ENCODE results near the gene DHH. TPM values are rescaled to one million over a fixed set of nuclear protein-coding genes. Genes with fewer than 3 reads are reported as not detected.

DHH gene
- total RNA-seq, 2 experiments from 2014 or later: 0.14 TPM; not detected in 1

DNA sequence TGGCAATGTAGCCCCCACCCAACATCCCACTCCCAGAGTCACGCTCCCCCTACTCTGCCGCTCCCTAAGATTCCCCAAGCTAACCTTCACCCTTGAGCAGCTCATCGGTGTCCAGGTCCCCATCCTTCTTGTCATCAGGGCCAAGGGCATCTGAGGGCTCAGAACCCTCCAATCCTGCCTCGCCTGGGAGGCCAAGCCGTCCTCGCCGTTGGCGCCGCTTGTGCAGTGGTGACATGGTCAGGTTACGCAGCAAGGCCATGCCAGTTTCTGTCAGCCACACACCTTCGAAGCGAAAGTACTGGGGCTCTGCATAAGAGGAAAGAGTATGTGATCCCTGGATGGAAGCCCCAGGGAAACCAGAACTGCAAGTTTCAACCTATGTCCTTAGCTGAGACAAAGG lies 49.9 kb downstream of the DHH start:
- Mint-ChIP-seq H3K4me1 (ENCODE audit: low read depth) (no peaks in the 10 kb centered on the region), H3K36me3 (ENCODE audit: low read depth) (peaks cover 69% of the 10 kb centered on the region), H3K4me3 (no peak overlapping the region), H3K27me3 (no peaks in the 10 kb centered on the region), H3K9me3 (no peaks in the 10 kb centered on the region), H3K27ac (peak overlapping the region; percentile 47)
- ChIA-PET POLR2A (interaction anchor here (1.4 kb wide), 3 partner anchors 14 to 47 kb away, joined by 3 to 4 read pairs (median 3); no protein-coding TSS in a partner anchor), CTCF (interaction anchor here (0.5 to 8.1 kb wide), 16 partner anchors 11 to 154 kb away, joined by 4 to 56 read pairs (median 11); partner anchors contain the start of genes DDN and RHEBL1)
- DNase-seq (no peak), ATAC-seq (no peak)
- intact Hi-C loops (cut with micrococcal nuclease): no loop called here
- TF ChIP-seq, protein P1, sequence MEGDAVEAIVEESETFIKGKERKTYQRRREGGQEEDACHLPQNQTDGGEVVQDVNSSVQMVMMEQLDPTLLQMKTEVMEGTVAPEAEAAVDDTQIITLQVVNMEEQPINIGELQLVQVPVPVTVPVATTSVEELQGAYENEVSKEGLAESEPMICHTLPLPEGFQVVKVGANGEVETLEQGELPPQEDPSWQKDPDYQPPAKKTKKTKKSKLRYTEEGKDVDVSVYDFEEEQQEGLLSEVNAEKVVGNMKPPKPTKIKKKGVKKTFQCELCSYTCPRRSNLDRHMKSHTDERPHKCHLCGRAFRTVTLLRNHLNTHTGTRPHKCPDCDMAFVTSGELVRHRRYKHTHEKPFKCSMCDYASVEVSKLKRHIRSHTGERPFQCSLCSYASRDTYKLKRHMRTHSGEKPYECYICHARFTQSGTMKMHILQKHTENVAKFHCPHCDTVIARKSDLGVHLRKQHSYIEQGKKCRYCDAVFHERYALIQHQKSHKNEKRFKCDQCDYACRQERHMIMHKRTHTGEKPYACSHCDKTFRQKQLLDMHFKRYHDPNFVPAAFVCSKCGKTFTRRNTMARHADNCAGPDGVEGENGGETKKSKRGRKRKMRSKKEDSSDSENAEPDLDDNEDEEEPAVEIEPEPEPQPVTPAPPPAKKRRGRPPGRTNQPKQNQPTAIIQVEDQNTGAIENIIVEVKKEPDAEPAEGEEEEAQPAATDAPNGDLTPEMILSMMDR (IDR thresholded peaks at IDR 0.05): no peak

DNA sequence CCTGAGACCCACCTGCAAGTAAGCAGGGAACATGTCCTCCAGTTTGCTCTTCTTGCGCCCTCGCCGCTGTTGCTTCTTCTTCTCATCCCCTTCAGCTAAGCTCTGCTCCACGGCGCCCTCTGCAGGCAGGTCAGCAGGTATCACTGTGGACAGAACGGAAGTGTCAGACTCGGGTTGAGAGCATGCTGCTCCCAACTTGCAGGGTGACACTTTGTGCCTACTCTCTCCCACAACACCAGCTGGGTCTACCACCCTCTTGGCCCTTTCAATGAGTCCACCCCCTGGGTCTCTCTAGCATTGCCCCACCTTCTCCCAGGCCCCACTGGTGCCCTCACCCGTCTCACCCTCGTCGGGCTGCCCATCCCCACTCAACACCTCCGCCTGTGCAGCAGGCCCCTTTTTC lies 50.7 kb downstream of the DHH start:
- ATAC-seq: peak; percentile 94
- Mint-ChIP-seq H3K27ac (no peak overlapping the region), H3K9me3 (no peaks in the 10 kb centered on the region), H3K4me1 (ENCODE audit: low read depth) (no peaks in the 10 kb centered on the region), H3K27me3 (no peaks in the 10 kb centered on the region), H3K36me3 (ENCODE audit: low read depth) (peaks cover 68% of the 10 kb centered on the region), H3K4me3 (no peak overlapping the region)
- POLR2A ChIA-PET: interaction anchor here (1.3 to 1.5 kb wide), 5 partner anchors 12 to 46 kb away, joined by 3 to 5 read pairs (median 4); no protein-coding TSS in a partner anchor
- intact Hi-C loops (cut with micrococcal nuclease): no loop called here
- CTCF ChIA-PET: interaction anchor here (0.6 to 8.1 kb wide), 35 partner anchors 11 to 300 kb away, joined by 3 to 56 read pairs (median 5); partner anchors contain the start of genes ARF3, DDN, PRKAG1 and RHEBL1
- TF ChIP-seq, protein P1 (IDR thresholded peaks at IDR 0.05): peak; percentile 86
- DNase-seq: peak; percentile 84

DNA sequence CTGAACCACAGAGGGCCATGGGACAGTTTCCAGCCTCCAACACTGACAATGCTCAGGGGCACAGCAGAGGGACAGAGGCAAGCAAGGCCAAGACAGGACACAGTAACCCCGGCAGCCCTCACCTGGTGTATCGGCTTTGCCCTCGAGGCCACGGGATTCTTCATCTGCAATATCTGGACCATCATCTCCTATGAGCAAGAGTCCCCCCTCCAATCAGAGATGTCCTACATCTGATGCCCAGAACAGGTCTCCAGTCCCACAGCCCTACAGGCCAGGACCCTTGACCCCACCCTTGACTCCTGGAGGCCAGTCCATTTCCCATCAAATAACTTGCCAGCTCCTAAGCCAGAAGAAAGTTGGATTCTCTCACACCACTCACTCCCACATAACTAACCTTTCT lies 51.4 kb downstream of the DHH start:
- ChIA-PET CTCF (interaction anchor here (0.6 to 8.1 kb wide), 34 partner anchors 10 to 300 kb away, joined by 3 to 56 read pairs (median 6); partner anchors contain the start of genes ARF3, DDN, PRKAG1 and RHEBL1), POLR2A (interaction anchor here (1.1 to 1.5 kb wide), 5 partner anchors 9 to 21 kb away, joined by 3 to 5 read pairs (median 4); no protein-coding TSS in a partner anchor)
- Mint-ChIP-seq H3K27me3 (no peaks in the 10 kb centered on the region), H3K36me3 (ENCODE audit: low read depth) (peaks cover 63% of the 10 kb centered on the region), H3K4me3 (no peak overlapping the region), H3K4me1 (ENCODE audit: low read depth) (no peaks in the 10 kb centered on the region), H3K27ac (no peak overlapping the region), H3K9me3 (no peaks in the 10 kb centered on the region)
- intact Hi-C loops (cut with micrococcal nuclease): no loop called here
- TF ChIP-seq, protein P1 (IDR thresholded peaks at IDR 0.05): no peak
- ATAC-seq (no peak), DNase-seq (no peak)

DNA sequence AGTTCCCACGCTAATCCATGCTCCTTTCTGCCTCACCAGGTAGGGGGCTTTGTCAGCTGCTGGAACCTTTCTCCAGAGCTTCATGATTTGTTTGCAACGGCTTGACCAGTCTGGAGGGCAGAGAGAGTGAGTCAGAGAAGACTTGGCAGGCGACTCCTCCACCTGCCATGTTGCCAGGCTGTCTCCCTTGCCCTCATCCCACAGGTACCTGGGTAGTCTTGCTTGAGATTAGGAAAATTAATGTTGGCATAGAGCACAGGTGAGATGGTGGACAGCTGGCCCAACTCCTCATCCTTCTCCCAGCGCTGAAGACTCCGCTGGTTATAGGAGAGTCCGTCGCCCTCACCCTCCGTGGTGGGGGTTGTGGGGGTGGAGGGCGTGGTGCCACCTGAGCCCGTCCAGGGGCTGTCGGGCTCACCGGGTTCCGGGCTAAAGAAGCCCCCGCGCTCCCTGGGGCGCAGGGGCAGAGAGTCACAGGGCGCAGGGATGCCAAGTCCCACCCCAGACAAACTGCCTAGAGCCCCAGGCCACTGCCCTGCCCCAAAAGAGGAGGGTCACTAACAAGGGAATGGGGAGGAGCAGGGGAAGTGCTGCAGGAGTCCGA lies 52.6 kb downstream of the DHH start:
- DNase-seq: no peak
- Mint-ChIP-seq H3K4me1 (ENCODE audit: low read depth) (no peaks in the 10 kb centered on the region), H3K27ac (no peak overlapping the region), H3K27me3 (no peaks in the 10 kb centered on the region), H3K4me3 (no peak overlapping the region), H3K36me3 (ENCODE audit: low read depth) (peaks cover 55% of the 10 kb centered on the region), H3K9me3 (no peaks in the 10 kb centered on the region)
- intact Hi-C loops (cut with micrococcal nuclease): no loop called here
- ATAC-seq: no peak
- ChIA-PET CTCF (interaction anchor here (1.0 to 8.1 kb wide), 7 partner anchors 23 to 189 kb away, joined by 3 to 56 read pairs (median 17); partner anchors contain the start of gene DDN), POLR2A (no interaction called here)
- TF ChIP-seq, protein P1 (IDR thresholded peaks at IDR 0.05): no peak

Data from activated CD8-positive, alpha-beta T cell treated with anti-CD3 and anti-CD28 coated beads for 36 hours (primary cell).